Measurements from ENCODE around the gene C1orf174. TPM values are rescaled to one million over a fixed set of nuclear protein-coding genes. Genes with fewer than 3 reads are reported as not detected.

C1orf174 gene
- 28.2 and 31.2 TPM in 2 replicates for total RNA-seq

GRCh38 chr1:3900150-3900968 is at the start of gene C1orf174:
C1orf174 (minus strand) TSS chr1:3900272; CDS start chr1:3900186, 86 bp downstream.

GRCh38 chr1:3856923-3857790 is 42.9 kb downstream of the C1orf174 start, which contains the start of the genes CEP104 and DFFB:
CEP104 (minus strand) TSS chr1:3857211; CDS start chr1:3852407, 4,804 bp downstream.
DFFB (plus strand) TSS chr1:3857476; CDS start chr1:3857604, 128 bp downstream.

Other genes with a start within 250 kb of the C1orf174 start
- not detected in 2 replicates for gene TP73, start 247.8 kb downstream of the C1orf174 start, total RNA-seq
- not detected in 2 replicates for gene CCDC27, start 147.8 kb downstream of the C1orf174 start, total RNA-seq
- not detected in 2 replicates for gene SMIM1, start 127.5 kb downstream of the C1orf174 start, total RNA-seq
- gene LRRC47, start 103.8 kb downstream of the C1orf174 start, total RNA-seq = 31.1 and 35.7 TPM in 2 replicates
- 17.6 and 21.0 TPM in 2 replicates for gene CEP104, start 43.1 kb downstream of the C1orf174 start, total RNA-seq
- 7.0 and 8.5 TPM in 2 replicates for gene DFFB, start 42.8 kb downstream of the C1orf174 start, total RNA-seq

All from mammary microvascular endothelial cell (primary cell).